ENCODE measurements around the gene SORT1. TPM values are rescaled to one million over a fixed set of nuclear protein-coding genes. Genes with fewer than 3 reads are reported as not detected.

Gene SORT1
- total RNA-seq, 1 donor from 2014 or later, result 40.6 TPM

- H3K27me3 Mint-ChIP-seq (ENCODE audit: low read depth), result no peaks in the 10 kb centered on the region
- DNase-seq (ENCODE audit: low spot score in 2 of 2, unreplicated experiment in 2 of 2), result no peak
- no peaks in the 10 kb centered on the region for H3K9me3 Mint-ChIP-seq
- H3K27ac Mint-ChIP-seq, result no peak overlapping the region
- no peak overlapping the region for H3K4me3 Mint-ChIP-seq
- peaks cover 3% of the 10 kb centered on the region for H3K4me1 Mint-ChIP-seq
- TF ChIP-seq CTCF (IDR thresholded peaks at IDR 0.05; ENCODE audit: unreplicated experiment), result no peak
- H3K36me3 Mint-ChIP-seq, result peaks cover 40% of the 10 kb centered on the region
These were observed 55.5 kb downstream of the SORT1 start for GRCh38 chr1:109341944-109342930.

DNA sequence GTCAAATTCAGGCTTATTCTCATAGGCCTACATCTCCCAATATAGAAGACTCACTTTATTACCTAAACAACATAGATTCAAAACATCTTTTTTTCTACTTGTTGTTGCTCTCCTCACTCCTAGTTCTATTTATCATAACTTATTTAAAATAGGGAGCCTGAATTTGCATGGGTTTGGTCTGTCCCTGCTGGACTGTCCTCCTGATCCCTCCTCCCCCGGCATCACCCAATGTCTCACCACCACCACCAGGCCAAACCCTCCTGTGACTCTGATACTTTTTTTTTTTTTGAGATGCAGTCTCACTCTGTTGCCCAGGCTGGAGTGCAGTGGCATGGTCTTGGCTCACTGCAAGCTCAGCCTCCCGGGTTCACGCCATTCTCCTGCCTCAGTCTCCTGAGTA lies 59.1 kb downstream of the SORT1 start:
- Mint-ChIP-seq H3K27me3 (ENCODE audit: low read depth) (no peaks in the 10 kb centered on the region), H3K27ac (no peak overlapping the region), H3K4me3 (no peak overlapping the region), H3K36me3 (peaks cover 37% of the 10 kb centered on the region), H3K4me1 (peaks cover 3% of the 10 kb centered on the region), H3K9me3 (no peaks in the 10 kb centered on the region)
- no peak for DNase-seq (ENCODE audit: low spot score in 2 of 2, unreplicated experiment in 2 of 2)
- no peak for TF ChIP-seq CTCF (IDR thresholded peaks at IDR 0.05; ENCODE audit: unreplicated experiment)

DNA sequence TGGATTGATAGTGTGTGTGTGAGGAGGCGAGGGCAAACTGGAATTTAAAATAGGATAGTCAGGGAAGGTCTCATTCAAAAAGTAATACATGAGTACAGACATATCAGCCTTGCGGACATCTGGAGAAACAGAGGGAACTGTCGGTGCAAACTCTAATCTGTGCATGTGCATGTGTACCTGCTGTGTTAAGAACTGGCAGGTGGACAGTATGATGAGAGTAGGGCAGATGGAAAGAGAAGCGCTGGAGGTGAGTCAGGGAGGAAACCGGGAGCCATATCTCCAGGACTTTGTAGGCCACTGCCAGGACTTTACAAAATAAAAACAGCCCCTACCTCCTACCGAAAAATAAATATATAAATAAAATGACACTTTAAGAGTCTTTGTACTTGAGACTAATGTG lies 59.6 kb downstream of the SORT1 start:
- Mint-ChIP-seq H3K27me3 (ENCODE audit: low read depth) (no peaks in the 10 kb centered on the region), H3K36me3 (peaks cover 41% of the 10 kb centered on the region), H3K4me1 (peaks cover under 1% of the 10 kb centered on the region), H3K4me3 (no peak overlapping the region), H3K9me3 (peaks cover 5% of the 10 kb centered on the region), H3K27ac (no peak overlapping the region)
- no peak for DNase-seq (ENCODE audit: low spot score in 2 of 2, unreplicated experiment in 2 of 2)
- no peak for TF ChIP-seq CTCF (IDR thresholded peaks at IDR 0.05; ENCODE audit: unreplicated experiment)

GRCh38 chr1:109335091-109335490 lies 62.6 kb downstream of the SORT1 start:
- no peak for DNase-seq (ENCODE audit: low spot score in 2 of 2, unreplicated experiment in 2 of 2)
- Mint-ChIP-seq H3K27me3 (ENCODE audit: low read depth) (no peaks in the 10 kb centered on the region), H3K4me1 (no peaks in the 10 kb centered on the region), H3K36me3 (peaks cover 57% of the 10 kb centered on the region), H3K27ac (no peak overlapping the region), H3K4me3 (no peak overlapping the region), H3K9me3 (peaks cover 24% of the 10 kb centered on the region)
- TF ChIP-seq CTCF (IDR thresholded peaks at IDR 0.05; ENCODE audit: unreplicated experiment), result no peak

DNA sequence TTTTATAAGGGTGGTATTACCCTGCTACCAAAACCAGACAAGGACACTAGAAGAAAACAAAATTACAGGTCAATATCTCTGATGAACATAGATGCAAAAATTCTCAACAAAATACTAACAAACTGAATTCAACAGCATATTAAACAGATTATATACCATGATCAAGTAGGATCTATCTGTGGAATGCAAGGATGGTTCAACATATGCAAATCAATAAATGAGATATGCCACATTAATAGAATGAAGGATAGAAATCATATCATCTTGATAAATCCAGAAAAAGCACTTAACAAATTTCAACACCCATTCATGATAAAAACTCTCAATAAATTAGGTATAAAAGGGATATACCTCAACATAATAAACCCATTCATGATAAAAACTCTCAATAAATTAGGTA lies 66.6 kb downstream of the SORT1 start:
- H3K9me3 Mint-ChIP-seq, result peaks cover 29% of the 10 kb centered on the region
- no peak overlapping the region for H3K4me3 Mint-ChIP-seq
- no peak overlapping the region for H3K27ac Mint-ChIP-seq
- no peak for TF ChIP-seq CTCF (IDR thresholded peaks at IDR 0.05; ENCODE audit: unreplicated experiment)
- H3K4me1 Mint-ChIP-seq, result no peaks in the 10 kb centered on the region
- H3K36me3 Mint-ChIP-seq, result peaks cover 55% of the 10 kb centered on the region
- H3K27me3 Mint-ChIP-seq (ENCODE audit: low read depth), result no peaks in the 10 kb centered on the region
- DNase-seq (ENCODE audit: low spot score in 2 of 2, unreplicated experiment in 2 of 2), result no peak
